Activated T-cell treated with anti-CD3 and anti-CD28 coated beads, Interleukin-2, amount 50 U/mL, for 72 hours (primary cell): ENCODE results near the gene KIAA1217. TPM values are rescaled to one million over a fixed set of nuclear protein-coding genes. Genes with fewer than 3 reads are reported as not detected.

Source experiments
- ATAC-seq, 2 donors: fragments of 150-1000 bp; cut with Tn5 transposase; replicated peaks in 1 of 2; 2 replicates each; pipeline ENCODE4 v1.10.0; 2021; ENCODE audit warnings: moderate library complexity in 2 of 2, mild to moderate bottlenecking in 1 of 2
- DNase-seq, 2 donors: peaks; one replicate each; pipeline ENCODE4 v3.0.0; 2021 to 2022; ENCODE audit warnings: mixed read lengths in 1 of 2
- H3K27ac Mint-ChIP-seq: one replicate; pipeline ENCODE4 v1.8.0; 2022; ENCODE audit warnings: mild to moderate bottlenecking, moderate library complexity, mixed read lengths
- H3K27me3 Mint-ChIP-seq: one replicate; pipeline ENCODE4 v1.8.0; 2022; ENCODE audit warnings: low read depth, mixed read lengths
- H3K36me3 Mint-ChIP-seq, 2 donors: one replicate each; pipeline ENCODE4 v1.8.0; 2022; ENCODE audit warnings: mixed read lengths in 2 of 2, mild to moderate bottlenecking in 1 of 2; ENCODE audit not compliant: insufficient read depth in 2 of 2
- H3K4me1 Mint-ChIP-seq: one replicate; pipeline ENCODE4 v1.8.0; 2022; ENCODE audit warnings: low read depth, mixed read lengths
- H3K4me3 Mint-ChIP-seq, 2 donors: one replicate each; pipeline ENCODE4 v1.8.0; 2022; ENCODE audit warnings: mild to moderate bottlenecking in 2 of 2, mixed read lengths in 2 of 2, moderate library complexity in 2 of 2
- H3K9me3 Mint-ChIP-seq, 2 donors: one replicate each; pipeline ENCODE4 v1.8.0; 2022; ENCODE audit warnings: mixed read lengths in 2 of 2
- total RNA-seq, 2 donors: library from RNA; stranded (reverse); gene quantifications; one replicate each; pipeline ENCODE4 v1.2.3, GENCODE V29; 2022

Gene KIAA1217
- total RNA-seq, 2 donors from 2014 or later, result 0.60 to 0.84 TPM

DNA sequence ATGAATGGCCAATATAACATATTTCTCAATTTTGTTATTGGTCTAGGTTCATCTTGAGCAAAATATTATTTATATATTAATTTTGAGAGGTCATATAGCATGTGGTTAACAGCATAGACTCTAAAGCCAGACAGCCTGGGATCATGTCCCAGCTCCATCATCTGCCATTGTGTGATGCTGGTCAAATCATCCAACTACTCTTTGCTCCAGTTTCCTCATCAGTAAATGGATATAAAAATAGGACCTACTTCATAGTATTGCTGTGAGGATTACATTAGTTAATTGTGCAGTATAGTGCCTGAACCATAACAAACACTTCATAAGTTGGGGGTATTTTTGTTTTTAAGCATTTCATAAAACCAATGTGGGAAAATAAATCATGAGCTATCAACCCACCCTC lies 199.0 kb downstream of the KIAA1217 start:
- DNase-seq, result no peak
- peaks cover 6% of the 10 kb centered on the region for H3K27me3 Mint-ChIP-seq

DNA sequence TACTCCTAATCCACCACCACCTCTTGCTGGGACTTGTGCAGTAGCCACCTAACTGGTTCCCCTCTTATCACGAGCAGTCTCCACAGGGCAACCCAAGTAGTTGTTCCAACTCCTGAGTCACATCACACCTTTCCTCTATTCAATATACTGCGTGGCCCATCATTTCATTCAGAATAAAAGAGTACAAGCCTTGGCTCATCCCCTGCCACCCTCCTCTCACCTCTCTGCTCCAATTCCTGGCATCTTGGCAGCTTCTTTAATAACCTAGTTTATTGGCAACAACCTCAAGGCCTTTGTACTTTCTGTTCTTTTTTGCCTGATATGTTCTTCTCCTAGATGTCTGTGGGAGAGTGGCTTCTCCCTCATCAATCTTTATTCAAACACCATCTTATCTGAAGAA lies 199.4 kb downstream of the KIAA1217 start:
- Mint-ChIP-seq H3K9me3 (no peaks in the 10 kb centered on the region), H3K36me3 (no peaks in the 10 kb centered on the region), H3K27me3 (peaks cover 6% of the 10 kb centered on the region), H3K27ac (no peak overlapping the region), H3K4me3 (no peak overlapping the region), H3K4me1 (no peaks in the 10 kb centered on the region)
- no peak for ATAC-seq
- DNase-seq, result no peak

More for the DNA sequence above, 199.0 kb downstream of the KIAA1217 start:
- Mint-ChIP-seq H3K4me3 (no peak overlapping the region), H3K36me3 (no peaks in the 10 kb centered on the region), H3K9me3 (no peaks in the 10 kb centered on the region), H3K27ac (no peak overlapping the region), H3K4me1 (no peaks in the 10 kb centered on the region)
- no peak for ATAC-seq

DNA sequence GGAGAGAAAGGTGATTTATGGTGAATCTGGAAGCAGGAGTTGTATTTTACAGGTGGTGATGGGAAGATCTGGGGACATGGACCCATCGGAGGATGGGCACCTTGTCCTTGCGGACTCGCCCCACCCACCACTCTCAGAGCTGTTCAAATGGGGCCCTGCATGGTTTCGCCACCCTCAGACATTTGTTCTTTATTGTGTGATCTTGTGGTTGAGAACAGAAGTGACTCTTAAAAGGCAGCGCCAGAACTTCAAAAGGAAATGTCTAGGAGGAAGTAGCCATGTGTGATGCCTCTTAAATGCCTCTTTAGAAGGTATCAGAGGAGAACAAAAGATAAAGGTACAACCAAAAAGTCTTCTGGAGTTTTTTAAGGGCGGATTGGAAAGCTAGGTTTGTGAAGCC lies 205.7 kb downstream of the KIAA1217 start:
- Mint-ChIP-seq H3K36me3 (no peaks in the 10 kb centered on the region), H3K9me3 (no peaks in the 10 kb centered on the region), H3K4me3 (no peak overlapping the region), H3K27ac (no peak overlapping the region), H3K27me3 (no peaks in the 10 kb centered on the region), H3K4me1 (no peaks in the 10 kb centered on the region)
- no peak for ATAC-seq
- DNase-seq, result no peak

DNA sequence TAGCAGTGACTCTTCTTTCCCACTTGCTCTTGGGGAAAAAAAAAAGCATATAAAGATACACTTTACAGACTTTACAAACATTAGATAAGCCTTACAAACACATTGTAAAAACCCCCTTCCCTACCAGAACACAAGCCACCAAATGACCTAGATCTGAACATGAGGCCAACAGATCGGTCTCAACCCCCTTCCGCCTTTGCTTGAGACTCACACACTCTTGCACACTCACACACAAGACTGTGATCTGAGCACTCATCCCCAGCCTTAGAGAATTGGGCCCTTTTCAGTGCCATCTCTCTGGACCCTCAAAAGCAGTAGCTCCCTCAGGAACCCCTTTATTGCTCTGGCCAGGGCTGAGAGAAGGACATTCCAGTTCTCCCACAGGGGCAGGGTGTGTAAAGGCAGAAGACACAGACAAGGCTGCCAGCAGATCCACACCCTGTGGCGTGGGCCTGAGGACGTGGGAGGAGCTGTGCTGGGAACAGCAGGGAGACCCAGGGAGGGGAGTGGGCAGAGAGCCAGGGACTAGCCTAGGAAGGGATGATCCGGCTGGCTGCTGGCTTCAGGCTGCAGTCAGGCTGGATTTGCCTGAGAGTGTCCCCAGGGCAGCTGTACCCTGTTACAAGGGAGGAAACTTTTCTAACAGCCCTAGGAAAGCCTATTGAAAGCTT lies 206.7 kb downstream of the KIAA1217 start:
- no peaks in the 10 kb centered on the region for H3K36me3 Mint-ChIP-seq
- no peak overlapping the region for H3K27ac Mint-ChIP-seq
- ATAC-seq, result no peak

DNA sequence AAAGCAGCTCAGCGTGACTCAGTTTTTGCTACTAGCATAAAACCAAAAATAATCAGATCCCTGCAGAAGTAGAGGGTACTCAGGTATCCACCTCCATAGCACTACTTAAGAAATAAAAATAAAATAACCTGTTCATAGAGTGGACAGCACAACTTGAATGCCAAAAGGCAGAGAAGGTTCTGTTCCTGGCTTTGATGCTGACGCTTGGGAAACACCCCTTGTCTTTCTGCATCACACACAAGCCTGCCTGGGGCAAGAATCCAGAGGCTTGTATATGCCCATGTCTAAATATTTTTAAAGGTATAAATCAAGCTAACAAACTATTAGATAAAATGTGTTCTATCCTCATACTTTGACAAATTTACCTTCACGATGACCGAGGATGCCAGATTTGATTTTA lies 207.3 kb downstream of the KIAA1217 start:
- Mint-ChIP-seq H3K27me3 (no peaks in the 10 kb centered on the region), H3K4me3 (no peak overlapping the region), H3K9me3 (no peaks in the 10 kb centered on the region), H3K4me1 (no peaks in the 10 kb centered on the region), H3K27ac (no peak overlapping the region), H3K36me3 (no peaks in the 10 kb centered on the region)
- ATAC-seq (no peak), DNase-seq (no peak)

More for the DNA sequence above, 206.7 kb downstream of the KIAA1217 start:
- no peaks in the 10 kb centered on the region for H3K9me3 Mint-ChIP-seq
- DNase-seq, result no peak
- no peaks in the 10 kb centered on the region for H3K27me3 Mint-ChIP-seq
- no peaks in the 10 kb centered on the region for H3K4me1 Mint-ChIP-seq
- H3K4me3 Mint-ChIP-seq, result no peak overlapping the region

DNA sequence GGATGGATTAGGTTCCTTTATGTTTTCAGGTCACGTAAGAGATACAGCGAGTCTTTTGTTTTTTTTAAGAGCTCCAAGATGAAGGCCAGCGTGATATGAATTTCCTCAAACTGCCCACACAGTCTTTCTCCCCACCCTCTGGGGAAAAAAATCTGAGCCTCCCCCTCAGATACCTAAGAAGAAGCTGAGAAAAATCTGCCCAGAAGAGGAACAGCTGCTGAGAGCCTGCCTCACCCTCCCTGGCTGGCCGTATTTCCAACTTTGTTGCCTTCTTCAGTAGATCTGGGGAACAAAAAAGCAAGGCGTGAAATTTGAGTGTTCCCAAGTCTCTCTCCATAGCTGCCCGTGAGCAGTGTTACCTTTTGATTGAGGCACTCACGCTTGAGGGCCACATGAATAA lies 208.1 kb downstream of the KIAA1217 start:
- Mint-ChIP-seq H3K4me3 (no peak overlapping the region), H3K9me3 (no peaks in the 10 kb centered on the region), H3K27ac (no peak overlapping the region), H3K27me3 (no peaks in the 10 kb centered on the region), H3K4me1 (no peaks in the 10 kb centered on the region), H3K36me3 (no peaks in the 10 kb centered on the region)
- no peak for DNase-seq
- ATAC-seq, result no peak

DNA sequence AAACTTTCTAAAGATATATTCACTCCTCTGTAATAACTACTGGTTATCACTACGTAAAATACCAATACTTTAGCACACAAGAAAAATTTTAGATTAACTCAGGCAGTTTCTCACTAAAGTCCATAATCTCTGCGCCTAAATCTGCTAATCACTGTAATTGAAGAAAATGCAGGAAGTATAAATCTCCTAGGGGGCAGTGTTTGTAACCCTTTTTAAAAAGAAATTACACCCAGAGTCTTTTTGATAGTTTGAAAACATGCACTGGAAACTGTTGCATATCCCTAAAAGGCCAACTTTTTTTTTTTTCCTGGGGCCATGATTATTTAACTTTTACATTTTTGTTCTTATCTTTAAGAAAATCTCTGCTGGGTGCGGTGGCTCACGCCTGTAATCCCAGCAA lies 209.6 kb downstream of the KIAA1217 start:
- Mint-ChIP-seq H3K27me3 (no peaks in the 10 kb centered on the region), H3K9me3 (no peaks in the 10 kb centered on the region), H3K36me3 (no peaks in the 10 kb centered on the region), H3K27ac (no peak overlapping the region), H3K4me1 (no peaks in the 10 kb centered on the region), H3K4me3 (no peak overlapping the region)
- no peak for ATAC-seq
- DNase-seq, result no peak

DNA sequence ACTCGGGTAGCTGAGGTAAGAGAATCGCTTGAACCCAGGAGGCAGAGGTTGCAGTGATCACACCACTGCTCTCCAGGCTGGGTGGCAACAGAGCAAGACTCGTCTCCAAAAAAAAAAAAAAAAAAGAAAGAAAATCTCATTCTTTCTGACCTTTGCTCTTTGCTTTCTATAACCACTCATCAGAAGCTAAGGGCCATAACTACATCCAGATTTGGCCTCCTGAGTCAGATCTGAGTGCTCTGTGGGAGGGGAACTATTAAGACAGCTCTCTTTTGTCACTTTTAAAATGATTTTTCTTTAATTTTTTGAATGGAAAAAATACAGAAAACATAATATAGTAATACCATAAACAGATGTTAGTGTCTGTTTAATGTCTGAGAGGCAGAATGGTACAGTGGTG lies 210.1 kb downstream of the KIAA1217 start:
- no peak overlapping the region for H3K27ac Mint-ChIP-seq
- H3K27me3 Mint-ChIP-seq, result no peaks in the 10 kb centered on the region
- H3K4me1 Mint-ChIP-seq, result no peaks in the 10 kb centered on the region
- H3K9me3 Mint-ChIP-seq, result no peaks in the 10 kb centered on the region
- H3K4me3 Mint-ChIP-seq, result no peak overlapping the region
- DNase-seq (no peak), ATAC-seq (no peak)
- H3K36me3 Mint-ChIP-seq, result no peaks in the 10 kb centered on the region

DNA sequence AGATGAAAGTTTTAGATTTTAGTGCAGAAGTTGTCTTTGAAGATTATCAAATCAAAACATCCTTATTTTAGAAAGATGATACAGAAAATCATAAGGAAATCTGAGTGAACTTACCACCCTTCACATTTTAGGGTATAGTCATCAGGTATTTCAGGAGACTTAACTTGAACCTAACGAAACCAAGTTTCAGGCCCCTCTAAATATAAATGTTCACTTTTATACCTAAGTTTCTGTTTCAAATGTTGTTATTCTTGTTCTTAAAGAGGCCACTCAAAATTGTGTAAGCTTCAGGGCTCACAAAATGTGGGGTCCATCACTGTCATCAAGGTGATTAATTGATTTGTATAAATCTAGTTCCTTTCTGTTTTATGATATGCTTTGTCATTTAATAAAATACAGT lies 216.2 kb downstream of the KIAA1217 start:
- Mint-ChIP-seq H3K27me3 (peaks cover 6% of the 10 kb centered on the region), H3K27ac (no peak overlapping the region), H3K9me3 (peaks cover 0 to 3% of the 10 kb centered on the region in 2 donors), H3K4me1 (no peaks in the 10 kb centered on the region), H3K36me3 (no peaks in the 10 kb centered on the region), H3K4me3 (no peak overlapping the region)
- DNase-seq (no peak), ATAC-seq (no peak)

DNA sequence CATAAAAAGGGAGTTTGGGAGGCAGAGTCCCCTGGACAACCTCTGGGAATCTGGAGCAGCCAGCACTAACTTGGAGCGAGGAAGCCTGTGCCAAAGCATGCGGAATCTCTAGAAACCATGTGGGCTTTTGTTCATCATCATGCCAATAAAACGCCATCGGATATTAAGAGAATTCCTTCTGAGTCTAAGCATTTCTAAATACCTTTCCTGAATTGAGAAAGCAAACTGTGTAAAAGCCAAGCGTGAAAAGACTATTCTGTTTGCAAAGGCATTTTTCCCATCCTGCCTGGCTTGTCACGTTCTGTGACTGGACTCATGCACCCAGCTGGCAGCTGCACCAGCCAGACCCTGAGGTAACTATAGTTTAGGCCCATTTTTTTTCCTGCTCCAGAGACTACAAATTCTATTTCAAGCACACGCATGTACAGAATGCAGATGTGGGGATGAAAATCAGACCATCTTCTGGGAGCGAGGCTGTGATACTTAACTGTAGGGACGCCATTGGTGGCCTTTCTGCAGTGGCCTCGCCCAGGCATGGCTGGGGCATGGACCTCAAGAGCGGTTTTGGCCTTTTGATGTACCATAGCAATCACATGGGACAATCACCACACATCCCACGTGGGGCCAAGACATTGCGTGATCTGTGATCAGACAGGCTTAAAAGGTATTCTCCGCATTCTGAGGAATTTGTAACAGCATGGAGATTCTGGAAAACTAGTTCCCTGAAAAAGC lies 218.9 kb downstream of the KIAA1217 start:
- DNase-seq (no peak), ATAC-seq (no peak)
- H3K27me3 Mint-ChIP-seq, result peaks cover 6% of the 10 kb centered on the region
- H3K4me1 Mint-ChIP-seq, result no peaks in the 10 kb centered on the region
- H3K4me3 Mint-ChIP-seq, result no peak overlapping the region
- peaks cover 0 to 3% of the 10 kb centered on the region in 2 donors for H3K9me3 Mint-ChIP-seq
- no peak overlapping the region for H3K27ac Mint-ChIP-seq
- H3K36me3 Mint-ChIP-seq, result no peaks in the 10 kb centered on the region

DNA sequence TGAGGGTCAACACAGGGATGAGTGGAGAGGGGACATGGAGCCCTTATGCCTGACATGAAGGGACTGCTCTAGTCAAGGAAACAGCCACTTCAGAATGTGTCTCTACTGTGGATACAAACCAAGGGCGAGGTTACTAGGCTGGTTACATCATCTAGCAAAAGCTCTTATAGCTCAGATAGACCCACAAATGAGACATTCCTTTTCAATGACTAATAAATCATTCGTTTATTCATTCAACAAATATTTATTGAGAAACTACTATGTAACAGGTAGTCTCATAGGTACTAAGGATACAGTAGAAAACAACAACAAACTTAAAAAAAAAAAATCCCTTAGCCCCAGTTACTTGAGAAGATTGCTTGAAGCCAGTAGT lies 219.5 kb downstream of the KIAA1217 start:
- Mint-ChIP-seq H3K9me3 (peaks cover 0 to 3% of the 10 kb centered on the region in 2 donors), H3K27ac (no peak overlapping the region), H3K27me3 (peaks cover 6% of the 10 kb centered on the region), H3K4me1 (no peaks in the 10 kb centered on the region), H3K36me3 (no peaks in the 10 kb centered on the region), H3K4me3 (no peak overlapping the region)
- no peak for ATAC-seq
- no peak for DNase-seq

DNA sequence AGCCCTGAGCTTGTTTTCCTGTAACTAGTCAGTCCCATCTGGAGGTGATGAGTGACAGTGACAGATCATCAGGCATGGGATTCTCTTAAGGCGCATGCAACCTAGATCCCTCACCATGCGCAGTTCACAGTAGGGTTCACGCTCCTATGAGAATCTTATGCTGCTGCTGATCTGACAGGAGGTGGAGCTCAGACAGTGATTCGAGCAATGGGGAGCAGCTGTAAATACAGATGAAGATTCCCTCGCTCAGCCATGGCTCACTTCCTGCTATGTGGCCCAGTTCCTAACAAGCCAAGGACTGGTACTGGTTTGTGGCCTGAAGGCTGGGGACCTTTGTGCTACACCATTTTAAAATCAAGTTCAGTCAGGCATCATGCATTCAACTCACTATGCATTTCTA lies 221.7 kb downstream of the KIAA1217 start:
- Mint-ChIP-seq H3K4me3 (no peak overlapping the region), H3K9me3 (peaks cover 0 to 7% of the 10 kb centered on the region in 2 donors), H3K4me1 (no peaks in the 10 kb centered on the region), H3K27ac (no peak overlapping the region), H3K27me3 (peaks cover 6% of the 10 kb centered on the region), H3K36me3 (peaks cover 0 to 3% of the 10 kb centered on the region in 2 donors)
- no peak for ATAC-seq
- no peak for DNase-seq

DNA sequence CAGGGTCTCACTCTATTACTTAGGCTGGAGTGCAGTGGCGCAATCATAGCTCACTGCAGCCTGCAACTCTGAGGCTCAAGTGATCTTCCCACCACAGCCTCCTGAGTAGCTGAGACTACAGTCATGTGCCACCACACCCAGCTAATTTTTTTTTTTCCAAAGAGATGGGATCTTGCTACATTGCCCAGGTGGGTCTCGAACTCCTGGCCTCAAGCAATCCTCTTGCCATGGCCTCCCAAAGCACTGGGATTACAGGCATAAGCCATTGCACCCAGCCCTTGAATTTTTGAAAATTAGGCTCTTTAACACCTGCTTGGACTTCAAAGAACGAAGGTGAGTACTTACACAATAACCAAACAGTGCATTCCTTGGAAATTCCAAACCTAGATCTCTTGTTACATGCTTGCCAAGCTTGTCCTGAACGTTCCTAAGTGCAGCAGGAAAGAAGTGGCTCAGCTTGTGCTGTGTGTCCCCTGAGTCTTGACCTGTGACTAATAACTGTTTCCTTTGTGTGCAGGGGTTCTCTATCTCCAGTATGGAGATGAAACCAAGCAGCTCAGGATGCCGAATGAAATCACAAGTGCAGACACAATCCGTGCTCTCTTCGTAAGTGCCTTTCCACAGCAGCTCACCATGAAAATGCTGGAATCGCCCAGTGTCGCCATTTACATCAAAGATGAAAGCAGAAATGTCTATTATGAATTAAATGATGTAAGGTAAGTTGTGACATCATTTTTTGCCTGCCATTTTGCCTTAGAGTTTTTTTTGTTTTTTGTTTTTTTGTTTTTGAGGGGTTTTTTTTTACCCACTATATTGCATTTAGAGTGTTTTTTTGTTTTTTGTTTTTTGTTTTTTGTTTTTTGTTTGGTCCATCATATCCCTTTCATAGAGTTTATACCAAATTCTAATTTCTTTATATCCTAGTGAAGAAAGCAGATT lies 223.8 kb downstream of the KIAA1217 start:
- Mint-ChIP-seq H3K27me3 (no peaks in the 10 kb centered on the region), H3K4me1 (no peaks in the 10 kb centered on the region), H3K27ac (no peak overlapping the region), H3K9me3 (peaks cover 0 to 4% of the 10 kb centered on the region in 2 donors), H3K4me3 (no peak overlapping the region), H3K36me3 (peaks cover 0 to 3% of the 10 kb centered on the region in 2 donors)
- ATAC-seq (no peak), DNase-seq (no peak)
